ENCODE data around the gene TACC3.
A peak's percentile ranks its signal among the peaks of the same experiment; 100 is the strongest.

Gene TACC3

DNA sequence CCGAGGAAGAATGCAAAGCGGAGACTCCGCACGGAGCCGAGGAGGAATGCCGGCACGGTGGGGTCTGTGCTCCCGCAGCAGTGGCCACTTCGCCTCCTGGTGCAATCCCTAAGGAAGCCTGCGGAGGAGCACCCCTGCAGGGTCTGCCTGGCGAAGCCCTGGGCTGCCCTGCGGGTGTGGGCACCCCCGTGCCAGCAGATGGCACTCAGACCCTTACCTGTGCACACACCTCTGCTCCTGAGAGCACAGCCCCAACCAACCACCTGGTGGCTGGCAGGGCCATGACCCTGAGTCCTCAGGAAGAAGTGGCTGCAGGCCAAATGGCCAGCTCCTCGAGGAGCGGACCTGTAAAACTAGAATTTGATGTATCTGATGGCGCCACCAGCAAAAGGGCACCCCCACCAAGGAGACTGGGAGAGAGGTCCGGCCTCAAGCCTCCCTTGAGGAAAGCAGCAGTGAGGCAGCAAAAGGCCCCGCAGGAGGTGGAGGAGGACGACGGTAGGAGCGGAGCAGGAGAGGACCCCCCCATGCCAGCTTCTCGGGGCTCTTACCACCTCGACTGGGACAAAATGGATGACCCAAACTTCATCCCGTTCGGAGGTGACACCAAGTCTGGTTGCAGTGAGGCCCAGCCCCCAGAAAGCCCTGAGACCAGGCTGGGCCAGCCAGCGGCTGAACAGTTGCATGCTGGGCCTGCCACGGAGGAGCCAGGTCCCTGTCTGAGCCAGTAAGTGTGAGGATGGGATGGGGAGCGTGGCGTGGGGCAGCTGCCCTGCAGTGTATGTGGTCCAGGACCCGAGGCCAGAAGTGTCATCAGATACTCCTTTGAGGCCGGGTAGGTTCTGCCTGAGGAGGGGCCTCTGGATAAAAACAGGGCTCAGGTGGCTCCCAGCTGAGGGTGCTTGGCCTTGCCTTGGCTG lies 7.0 kb downstream of the TACC3 start:
- Histone ChIP-seq H3K27me3 (no peaks in the 10 kb centered on the region), H3K4me3 (ENCODE audit: low read depth in 1 of 2, low read length in 1 of 2) (peak overlapping the region; percentile 57 to 82), H3K36me3 (peaks cover 66% of the 10 kb centered on the region), H3K4me1 (ENCODE audit: control insufficient read depth in 1 of 2, insufficient read depth in 1 of 2, low read depth in 1 of 2, low read length in 1 of 2) (peaks cover 63 to 66% of the 10 kb centered on the region in 2 experiments), H3K9me3 (no peaks in the 10 kb centered on the region), H3K27ac (peak overlapping the region; percentile 98)
- TF ChIP-seq, protein P1, sequence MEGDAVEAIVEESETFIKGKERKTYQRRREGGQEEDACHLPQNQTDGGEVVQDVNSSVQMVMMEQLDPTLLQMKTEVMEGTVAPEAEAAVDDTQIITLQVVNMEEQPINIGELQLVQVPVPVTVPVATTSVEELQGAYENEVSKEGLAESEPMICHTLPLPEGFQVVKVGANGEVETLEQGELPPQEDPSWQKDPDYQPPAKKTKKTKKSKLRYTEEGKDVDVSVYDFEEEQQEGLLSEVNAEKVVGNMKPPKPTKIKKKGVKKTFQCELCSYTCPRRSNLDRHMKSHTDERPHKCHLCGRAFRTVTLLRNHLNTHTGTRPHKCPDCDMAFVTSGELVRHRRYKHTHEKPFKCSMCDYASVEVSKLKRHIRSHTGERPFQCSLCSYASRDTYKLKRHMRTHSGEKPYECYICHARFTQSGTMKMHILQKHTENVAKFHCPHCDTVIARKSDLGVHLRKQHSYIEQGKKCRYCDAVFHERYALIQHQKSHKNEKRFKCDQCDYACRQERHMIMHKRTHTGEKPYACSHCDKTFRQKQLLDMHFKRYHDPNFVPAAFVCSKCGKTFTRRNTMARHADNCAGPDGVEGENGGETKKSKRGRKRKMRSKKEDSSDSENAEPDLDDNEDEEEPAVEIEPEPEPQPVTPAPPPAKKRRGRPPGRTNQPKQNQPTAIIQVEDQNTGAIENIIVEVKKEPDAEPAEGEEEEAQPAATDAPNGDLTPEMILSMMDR (IDR thresholded peaks at IDR 0.05) = no peak

DNA sequence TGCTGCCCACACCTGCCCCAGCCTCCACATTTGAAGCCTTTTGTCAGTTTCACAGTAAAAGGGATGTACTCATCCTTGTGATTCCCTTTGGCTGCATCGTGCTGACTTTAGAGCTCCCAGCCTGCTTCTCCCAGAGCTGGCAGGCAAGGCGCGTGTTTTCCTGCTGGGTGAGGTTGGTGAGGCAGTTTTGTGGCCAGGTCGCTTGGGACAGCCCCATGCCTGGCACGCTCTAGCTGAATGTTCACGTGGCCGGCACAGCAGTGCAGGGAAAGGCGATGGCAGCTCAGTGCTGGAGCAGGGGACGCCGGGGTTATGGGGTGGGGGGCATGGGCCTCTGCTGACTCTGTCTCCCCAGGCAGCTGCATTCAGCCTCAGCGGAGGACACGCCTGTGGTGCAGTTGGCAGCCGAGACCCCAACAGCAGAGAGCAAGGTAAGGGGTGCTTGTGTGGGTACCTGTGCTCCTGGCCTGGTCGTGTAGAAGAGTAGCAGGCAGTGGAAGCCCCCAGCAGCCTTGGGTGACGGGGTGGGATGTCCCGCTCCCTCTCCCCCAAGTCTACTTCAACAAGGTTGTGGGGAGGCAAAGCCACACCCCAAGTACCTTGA lies 9.3 kb downstream of the TACC3 start:
- H3K4me1 ChIP-seq (ENCODE audit: control insufficient read depth in 1 of 2, insufficient read depth in 1 of 2, low read depth in 1 of 2, low read length in 1 of 2) = peaks cover 40 to 43% of the 10 kb centered on the region in 2 experiments
- no peaks in the 10 kb centered on the region for H3K9me3 ChIP-seq
- no peaks in the 10 kb centered on the region for H3K27me3 ChIP-seq
- no peak overlapping the region for H3K27ac ChIP-seq
- TF ChIP-seq, protein P1 (IDR thresholded peaks at IDR 0.05) = no peak
- H3K4me3 ChIP-seq (ENCODE audit: low read depth in 1 of 2, low read length in 1 of 2) = no peak overlapping the region
- peaks cover 85% of the 10 kb centered on the region for H3K36me3 ChIP-seq

GRCh38 chr4:1731180-1731579 lies 9.9 kb downstream of the TACC3 start:
- H3K36me3 ChIP-seq = peaks cover 85% of the 10 kb centered on the region
- H3K9me3 ChIP-seq = no peaks in the 10 kb centered on the region
- no peak overlapping the region for H3K4me3 ChIP-seq (ENCODE audit: low read depth in 1 of 2, low read length in 1 of 2)
- H3K4me1 ChIP-seq (ENCODE audit: control insufficient read depth in 1 of 2, insufficient read depth in 1 of 2, low read depth in 1 of 2, low read length in 1 of 2) = peaks cover 35 to 37% of the 10 kb centered on the region in 2 experiments
- H3K27me3 ChIP-seq = no peaks in the 10 kb centered on the region
- no peak overlapping the region for H3K27ac ChIP-seq
- TF ChIP-seq, protein P1 (IDR thresholded peaks at IDR 0.05) = no peak

- H3K4me1 ChIP-seq (ENCODE audit: control insufficient read depth in 1 of 2, insufficient read depth in 1 of 2, low read depth in 1 of 2, low read length in 1 of 2) = peaks cover 17 to 20% of the 10 kb centered on the region in 2 experiments
- peaks cover 99% of the 10 kb centered on the region for H3K36me3 ChIP-seq
- TF ChIP-seq, protein P1 (IDR thresholded peaks at IDR 0.05) = no peak
These were observed 11.6 kb downstream of the TACC3 start for GRCh38 chr4:1732911-1733310.

DNA sequence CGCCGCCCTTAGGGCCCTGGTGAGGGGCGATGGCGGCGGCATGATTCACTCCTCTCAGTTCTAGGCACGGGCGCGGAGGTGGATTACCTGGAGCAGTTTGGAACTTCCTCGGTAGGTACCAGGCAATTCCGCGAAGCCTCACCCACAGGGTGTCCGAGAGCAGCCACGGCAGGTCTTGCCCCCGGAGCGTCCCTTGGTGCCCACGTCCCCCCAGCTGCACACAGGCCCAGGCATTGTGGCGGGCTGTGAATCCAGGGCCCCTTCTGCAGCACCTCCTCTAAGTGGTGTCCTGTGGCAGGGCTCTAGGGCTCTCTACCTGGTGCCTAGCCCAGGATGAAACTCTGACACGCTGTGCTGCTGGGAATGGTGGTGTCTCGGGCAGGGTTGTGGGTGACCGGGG lies 13.9 kb downstream of the TACC3 start:
- H3K27ac ChIP-seq = no peak overlapping the region
- peaks cover 99% of the 10 kb centered on the region for H3K36me3 ChIP-seq
- H3K27me3 ChIP-seq = no peaks in the 10 kb centered on the region
- TF ChIP-seq, protein P1 (IDR thresholded peaks at IDR 0.05) = no peak
- no peak overlapping the region for H3K4me3 ChIP-seq (ENCODE audit: low read depth in 1 of 2, low read length in 1 of 2)
- peaks cover 8% of the 10 kb centered on the region for H3K9me3 ChIP-seq
- no peaks in the 10 kb centered on the region for H3K4me1 ChIP-seq (ENCODE audit: control insufficient read depth in 1 of 2, insufficient read depth in 1 of 2, low read depth in 1 of 2, low read length in 1 of 2)

More at GRCh38 chr4:1732911-1733310, 11.6 kb downstream of the TACC3 start:
- Histone ChIP-seq H3K9me3 (peaks cover 1% of the 10 kb centered on the region), H3K27ac (no peak overlapping the region), H3K27me3 (no peaks in the 10 kb centered on the region), H3K4me3 (ENCODE audit: low read depth in 1 of 2, low read length in 1 of 2) (no peak overlapping the region)

Data from neutrophil (primary cell).